ENCODE measurements around the gene DEFB113.
"Not testable (repeated sequence)": the region's sequence is repeated elsewhere in the genome, so short reads cannot be mapped to it uniquely, and the experiment has no call there.

Gene DEFB113

GRCh38 chr6:49969605-49970004 is at the start of gene DEFB113:
DEFB113 (minus strand) TSS chr6:49969625; CDS start chr6:49969625, 0 bp downstream.
- no peak for DNase-seq

GRCh38 chr6:50007819-50008218 is 38.4 kb upstream of the DEFB113 start:
- no peak for DNase-seq

GRCh38 chr6:50003139-50003538 is 33.7 kb upstream of the DEFB113 start:
- no peak for DNase-seq

GRCh38 chr6:49995278-49995677 is 25.9 kb upstream of the DEFB113 start:
- no peak for DNase-seq

- no peak for DNase-seq
Measured at GRCh38 chr6:49988900-49989299, 19.5 kb upstream of the DEFB113 start.

GRCh38 chr6:49987749-49988148 is 18.3 kb upstream of the DEFB113 start:
- no peak for DNase-seq

- DNase-seq: no peak
Measured at GRCh38 chr6:49986551-49986950, 17.1 kb upstream of the DEFB113 start.

- no peak for DNase-seq
Measured at GRCh38 chr6:49982046-49982445, 12.6 kb upstream of the DEFB113 start.

- no peak for DNase-seq
Measured at GRCh38 chr6:49980898-49981297, 11.5 kb upstream of the DEFB113 start.

GRCh38 chr6:49979584-49979983 is 10.2 kb upstream of the DEFB113 start:
- no peak for DNase-seq

GRCh38 chr6:49978332-49979226 is 9.2 kb upstream of the DEFB113 start:
- no peak for DNase-seq

GRCh38 chr6:49966823-49967222 is 2.6 kb downstream of the DEFB113 start:
- DNase-seq: no peak

- DNase-seq: no peak
Measured at GRCh38 chr6:49966334-49966733, 3.1 kb downstream of the DEFB113 start.

- DNase-seq: no peak
Measured at GRCh38 chr6:49964064-49964463, 5.4 kb downstream of the DEFB113 start, which contains the start of gene DEFB114. DEFB114 (minus strand) TSS chr6:49964164; CDS start chr6:49964105, 59 bp downstream.

- no peak for DNase-seq
Measured at GRCh38 chr6:49958180-49958579, 11.2 kb downstream of the DEFB113 start.

GRCh38 chr6:49955847-49956246 is 13.6 kb downstream of the DEFB113 start:
- no peak for DNase-seq

- DNase-seq: no peak
Measured at GRCh38 chr6:49951926-49952325, 17.5 kb downstream of the DEFB113 start.

- DNase-seq: no peak
Measured at GRCh38 chr6:49950415-49950751, 19.0 kb downstream of the DEFB113 start.

- no peak for DNase-seq
Measured at GRCh38 chr6:49949062-49949461, 20.4 kb downstream of the DEFB113 start.

- DNase-seq: no peak
Measured at GRCh38 chr6:49946835-49947234, 22.6 kb downstream of the DEFB113 start.

GRCh38 chr6:49944068-49944467 is 25.4 kb downstream of the DEFB113 start:
- DNase-seq: not testable (repeated sequence)

- no peak for DNase-seq
Measured at GRCh38 chr6:49939993-49940498, 29.4 kb downstream of the DEFB113 start.

- DNase-seq: no peak
Measured at GRCh38 chr6:49937811-49938210, 31.6 kb downstream of the DEFB113 start.

GRCh38 chr6:49937017-49937416 is 32.4 kb downstream of the DEFB113 start:
- no peak for DNase-seq

GRCh38 chr6:49935387-49935786 is 34.0 kb downstream of the DEFB113 start:
- no peak for DNase-seq
